MM.1S (cell line): ENCODE results near the gene ZNF236.

Source experiments
- DNase-seq: peaks from one replicate; pipeline ENCODE4 v3.0.0-alpha.2; 2015
- H2AFZ ChIP-seq: fragments of 300-600 bp; sonication (generic); 2 replicates; pipeline ENCODE4 v1.6.0; 2016; ENCODE audit warnings: antibody characterized with exemption, low read length
- H3F3A ChIP-seq: fragments of 300-600 bp; sonication (generic); 2 replicates; pipeline ENCODE4 v1.6.1; 2016; ENCODE audit warnings: mild to moderate bottlenecking, antibody characterized with exemption, low read length, moderate library complexity, mixed read lengths; ENCODE audit not compliant: insufficient read depth
- H3K27ac ChIP-seq: fragments of 300-600 bp; sonication (generic); 2 replicates; pipeline ENCODE4 v1.5.1; 2016; ENCODE audit warnings: mild to moderate bottlenecking, low read length
- H3K27me3 ChIP-seq: fragments of 300-600 bp; sonication (generic); replicated peaks from 2 replicates; pipeline ENCODE4 v1.6.0; 2016; ENCODE audit warnings: low read length; ENCODE audit not compliant: insufficient read depth
- H3K36me3 ChIP-seq: fragments of 300-600 bp; sonication (generic); replicated peaks from 2 replicates; pipeline ENCODE4 v1.6.1; 2016; ENCODE audit warnings: mild to moderate bottlenecking, low read length, mixed read lengths; ENCODE audit not compliant: insufficient read depth
- H3K4me1 ChIP-seq: fragments of 300-600 bp; sonication (generic); 2 replicates; pipeline ENCODE4 v1.6.1; 2016; ENCODE audit warnings: low read length, mixed read lengths
- H3K4me2 ChIP-seq: fragments of 300-600 bp; sonication (generic); 2 replicates; pipeline ENCODE4 v1.6.0; 2016; ENCODE audit warnings: low read depth, low read length
- H3K4me3 ChIP-seq: fragments of 300-600 bp; sonication (generic); 2 replicates; pipeline ENCODE4 v1.5.1; 2016; ENCODE audit warnings: low read length, mixed read lengths
- H3K79me2 ChIP-seq: fragments of 300-600 bp; sonication (generic); 2 replicates; pipeline ENCODE4 v1.6.1; 2016; ENCODE audit warnings: mixed run types, low read length, mixed read lengths
- H3K9ac ChIP-seq: fragments of 300-600 bp; sonication (generic); 2 replicates; pipeline ENCODE4 v1.6.1; 2016; ENCODE audit warnings: low read length, mixed read lengths
- H3K9me2 ChIP-seq: fragments of 300-600 bp; sonication (generic); replicated peaks from 2 replicates; pipeline ENCODE4 v1.6.1; 2016; ENCODE audit warnings: mild to moderate bottlenecking, low read length, mixed read lengths; ENCODE audit not compliant: insufficient read depth
- H3K9me3 ChIP-seq: fragments of 300-600 bp; sonication (generic); replicated peaks from 2 replicates; pipeline ENCODE4 v1.6.1; 2016; ENCODE audit warnings: mild to moderate bottlenecking, low read length, mixed read lengths; ENCODE audit not compliant: insufficient read depth
- H4K20me1 ChIP-seq: fragments of 300-600 bp; sonication (generic); 2 replicates; pipeline ENCODE4 v1.6.1; 2016; ENCODE audit warnings: mild to moderate bottlenecking, low read length, moderate library complexity, mixed read lengths; ENCODE audit not compliant: insufficient read depth
- EZH2 ChIP-seq: fragments of 300-600 bp; sonication (generic); optimal IDR thresholded peaks from 2 replicates; pipeline ENCODE3; 2017; ENCODE audit warnings: low read depth, mild to moderate bottlenecking, antibody characterized with exemption, low read length, mixed read lengths
- EZH2phosphoT487 ChIP-seq: fragments of 300-600 bp; sonication (generic); IDR thresholded peaks from 2 replicates; pipeline ENCODE4 v1.6.1; 2018; ENCODE audit warnings: antibody characterized with exemption, low read length
- TF ChIP-seq, protein P1 (sequence below): fragments of 300-600 bp; sonication (generic); IDR thresholded peaks from 2 replicates; pipeline ENCODE4 v1.5.1; 2016; ENCODE audit warnings: antibody characterized with exemption, low read length, mixed read lengths

The ZNF236 gene

GRCh38 chr18:76785872-76786271 is 36.5 kb upstream of the ZNF236 start:
- TF ChIP-seq, protein P1, sequence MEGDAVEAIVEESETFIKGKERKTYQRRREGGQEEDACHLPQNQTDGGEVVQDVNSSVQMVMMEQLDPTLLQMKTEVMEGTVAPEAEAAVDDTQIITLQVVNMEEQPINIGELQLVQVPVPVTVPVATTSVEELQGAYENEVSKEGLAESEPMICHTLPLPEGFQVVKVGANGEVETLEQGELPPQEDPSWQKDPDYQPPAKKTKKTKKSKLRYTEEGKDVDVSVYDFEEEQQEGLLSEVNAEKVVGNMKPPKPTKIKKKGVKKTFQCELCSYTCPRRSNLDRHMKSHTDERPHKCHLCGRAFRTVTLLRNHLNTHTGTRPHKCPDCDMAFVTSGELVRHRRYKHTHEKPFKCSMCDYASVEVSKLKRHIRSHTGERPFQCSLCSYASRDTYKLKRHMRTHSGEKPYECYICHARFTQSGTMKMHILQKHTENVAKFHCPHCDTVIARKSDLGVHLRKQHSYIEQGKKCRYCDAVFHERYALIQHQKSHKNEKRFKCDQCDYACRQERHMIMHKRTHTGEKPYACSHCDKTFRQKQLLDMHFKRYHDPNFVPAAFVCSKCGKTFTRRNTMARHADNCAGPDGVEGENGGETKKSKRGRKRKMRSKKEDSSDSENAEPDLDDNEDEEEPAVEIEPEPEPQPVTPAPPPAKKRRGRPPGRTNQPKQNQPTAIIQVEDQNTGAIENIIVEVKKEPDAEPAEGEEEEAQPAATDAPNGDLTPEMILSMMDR = no peak
- no peak for TF ChIP-seq EZH2phosphoT487
- TF ChIP-seq EZH2 = no peak

DNA sequence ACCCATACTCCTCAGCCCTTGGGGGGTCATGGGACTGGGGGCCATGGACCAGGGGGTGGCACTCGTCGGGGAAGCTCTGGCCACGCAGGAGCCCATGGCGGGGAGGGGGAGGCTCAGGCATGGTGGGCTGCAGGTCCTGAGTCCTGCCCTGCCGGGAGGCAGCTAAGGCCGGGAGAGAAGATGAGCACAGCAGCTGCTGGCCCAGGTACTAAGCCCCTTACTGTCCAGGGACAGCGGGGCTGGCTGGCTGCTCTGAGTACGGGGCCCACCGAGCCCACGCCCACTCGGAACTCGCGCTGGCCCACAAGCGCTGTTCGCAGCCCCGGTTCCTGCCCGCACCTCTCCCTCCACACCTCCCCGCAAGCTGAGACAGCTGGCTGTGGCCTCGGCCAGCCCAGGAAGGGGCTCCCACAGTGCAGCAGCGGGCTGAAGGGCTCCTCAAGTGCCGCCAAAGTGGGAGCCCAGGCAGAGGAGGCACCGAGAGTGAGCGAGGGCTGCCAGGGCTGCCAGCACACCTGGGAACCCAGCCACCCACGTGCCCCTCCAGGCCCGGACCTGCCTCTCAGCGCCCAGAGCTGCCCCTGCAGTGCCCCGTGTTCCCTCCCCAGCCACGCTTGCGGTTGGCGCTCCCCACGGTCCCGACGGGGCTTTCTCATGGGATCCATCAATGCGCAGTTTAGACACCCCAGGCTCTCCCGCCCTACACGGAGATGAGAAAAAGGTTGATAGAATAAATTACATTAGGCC is 33.6 kb upstream of the ZNF236 start:
- H3K79me2 ChIP-seq = no peaks in the 10 kb centered on the region
- H3K9me3 ChIP-seq = no peaks in the 10 kb centered on the region
- H3K9me2 ChIP-seq = no peaks in the 10 kb centered on the region
- no peak for TF ChIP-seq EZH2phosphoT487
- TF ChIP-seq, protein P1 = no peak
- TF ChIP-seq EZH2 = no peak
- no peaks in the 10 kb centered on the region for H3K4me1 ChIP-seq
- no peaks in the 10 kb centered on the region for H3K27me3 ChIP-seq
- no peak overlapping the region for H3K4me3 ChIP-seq
- no peak for DNase-seq
- H4K20me1 ChIP-seq = no peaks in the 10 kb centered on the region
- H3K4me2 ChIP-seq = no peak overlapping the region
- no peak overlapping the region for H3K9ac ChIP-seq
- no peaks in the 10 kb centered on the region for H3F3A ChIP-seq
- no peak overlapping the region for H2AFZ ChIP-seq
- H3K36me3 ChIP-seq = no peaks in the 10 kb centered on the region
- no peak overlapping the region for H3K27ac ChIP-seq

More at GRCh38 chr18:76785872-76786271, 36.5 kb upstream of the ZNF236 start:
- H3K79me2 ChIP-seq = no peaks in the 10 kb centered on the region
- H3K9ac ChIP-seq = no peak overlapping the region
- H4K20me1 ChIP-seq = no peaks in the 10 kb centered on the region
- no peaks in the 10 kb centered on the region for H3K27me3 ChIP-seq
- H3K9me3 ChIP-seq = no peaks in the 10 kb centered on the region
- H3K4me1 ChIP-seq = no peaks in the 10 kb centered on the region
- no peak overlapping the region for H3K4me3 ChIP-seq
- H3F3A ChIP-seq = no peaks in the 10 kb centered on the region
- no peak overlapping the region for H3K4me2 ChIP-seq
- no peak for DNase-seq
- no peaks in the 10 kb centered on the region for H3K36me3 ChIP-seq
- no peaks in the 10 kb centered on the region for H3K9me2 ChIP-seq
- H2AFZ ChIP-seq = no peak overlapping the region
- H3K27ac ChIP-seq = no peak overlapping the region

DNA sequence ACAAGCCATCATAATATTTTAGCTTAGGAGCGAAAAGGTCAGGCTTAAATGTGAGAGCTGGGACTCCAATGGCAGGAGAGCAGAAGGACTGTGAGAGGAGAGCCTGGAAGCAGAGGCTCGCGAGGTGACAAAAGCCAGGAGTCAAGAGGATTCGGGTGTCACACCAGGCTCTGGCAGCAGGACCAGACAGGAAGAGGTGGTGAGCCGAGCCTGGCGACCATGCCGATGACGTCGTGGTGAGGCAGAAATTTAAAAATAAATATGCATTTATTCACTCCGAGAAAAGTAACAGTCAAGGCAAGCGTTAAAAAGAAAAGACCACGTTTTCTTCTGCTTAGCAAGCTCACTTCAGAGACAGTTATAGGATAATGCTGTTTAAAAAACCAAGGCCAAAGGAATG is 31.3 kb upstream of the ZNF236 start:
- Histone ChIP-seq H3K9me3 (no peaks in the 10 kb centered on the region), H3K4me1 (no peaks in the 10 kb centered on the region), H3K9ac (no peak overlapping the region), H3K36me3 (no peaks in the 10 kb centered on the region), H3K27me3 (no peaks in the 10 kb centered on the region), H3K4me3 (no peak overlapping the region), H3K79me2 (no peaks in the 10 kb centered on the region), H2AFZ (no peak overlapping the region), H3K4me2 (no peak overlapping the region), H3K27ac (no peak overlapping the region), H4K20me1 (no peaks in the 10 kb centered on the region), H3K9me2 (no peaks in the 10 kb centered on the region), H3F3A (no peaks in the 10 kb centered on the region)
- no peak for TF ChIP-seq EZH2phosphoT487
- TF ChIP-seq, protein P1 = no peak
- TF ChIP-seq EZH2 = no peak
- no peak for DNase-seq
